Stomach (tissue), 9 donors: Measurements from ENCODE around the gene INTS1. TPM values are rescaled to one million over a fixed set of nuclear protein-coding genes. Genes with fewer than 3 reads are reported as not detected.

Experiments used
- DNase-seq, 2 donors: peaks; one replicate each; pipeline versions ENCODE4 v3.0.0 to v3.0.0-alpha.2; 2013 to 2019
- H3K27ac ChIP-seq, 5 donors: fragments of 200-600 bp in 4 of 5; sonication (generic) in 4 of 5; one replicate each; pipeline ENCODE4 v1.5.1; 2013 to 2019; ENCODE audit warnings: mild to moderate bottlenecking in 1 of 5, moderate library complexity in 1 of 5
- H3K27me3 ChIP-seq, 3 donors: fragments of 200-600 bp; sonication (generic); one replicate each; pipeline ENCODE4 v1.5.1; 2017 to 2019; ENCODE audit warnings: mixed run types in 1 of 3
- H3K36me3 ChIP-seq, 4 donors: fragments of 200-600 bp; sonication (generic); 1 replicate in 3 of 4; 2 replicates in 1 of 4; pipeline ENCODE4 v1.5.1; 2016 to 2019
- H3K4me1 ChIP-seq, 4 donors: fragments of 200-600 bp; sonication (generic); one replicate each; pipeline ENCODE4 v1.5.1; 2016 to 2019
- H3K4me3 ChIP-seq, 4 donors: fragments of 200-600 bp; sonication (generic) in 3 of 4; one replicate each; pipeline ENCODE4 v1.5.1; 2016 to 2019; ENCODE audit warnings: mild to moderate bottlenecking in 1 of 4
- H3K9me3 ChIP-seq, 4 donors: fragments of 200-600 bp; sonication (generic); one replicate each; pipeline ENCODE4 v1.5.1; 2016 to 2019
- CTCF ChIP-seq, 7 experiments: fragments of 450-650 bp in 4 of 7; fragments of 200-600 bp in 3 of 7; sonication (generic) in 3 of 7; IDR thresholded peaks; one replicate each; pipeline ENCODE4 v1.5.1; 2016 to 2019; ENCODE audit warnings: antibody characterized with exemption in 7 of 7, control low read depth in 2 of 7, mild to moderate bottlenecking in 1 of 7
- EP300 ChIP-seq: sonication (generic); formaldehyde crosslinking; IDR thresholded peaks from one replicate; pipeline ENCODE4 v1.6.1; 2017; ENCODE audit warnings: antibody characterized with exemption
- POLR2A ChIP-seq, 4 donors: fragments of 450-650 bp; IDR thresholded peaks; one replicate each; pipeline ENCODE4 v1.6.1; 2016; ENCODE audit warnings: antibody characterized with exemption in 4 of 4, control low read depth in 2 of 4, mild to moderate bottlenecking in 1 of 4, moderate library complexity in 1 of 4
- POLR2AphosphoS5 ChIP-seq, 3 donors: sonication (generic); formaldehyde crosslinking; IDR thresholded peaks; one replicate each; pipeline ENCODE4 v1.6.1; 2016; ENCODE audit warnings: antibody characterized with exemption in 3 of 3
- WGBS, 5 donors: extraction: QIAGEN DNeasy Blood & Tissue Kit in 3 of 5; methylation state at CpG; one replicate each; pipeline versions ENCODE4 v1.1.5 to v1.1.7; 2013 to 2018; 5-methylcytosine and 5-hydroxymethylcytosine counted together
- intact Hi-C: fragments of 100-400 bp; cut with DNase I; formaldehyde crosslinking; loops from one replicate; pipeline ENCODE4 v1.15.1; 2023; ENCODE audit warnings: low total_unique reads
- polyA plus RNA-seq, 3 donors: library from polyadenylated mRNA; stranded (reverse); fragments of 200-250 nt; gene quantifications; one replicate each; pipeline ENCODE4 v1.2.3, GENCODE V29; 2013
- total RNA-seq, 5 donors: library from RNA; depleted of rRNA; stranded (reverse); fragments of >200 nt; gene quantifications; one replicate each; pipeline versions ENCODE4 v1.1.0 to v1.2.3, GENCODE V29; 2014 to 2016
- donor health status: healthy with polysubstance abuse.
- donor health status: Bipolar disorder and iron deficiency.
- donor health status: healthy.

INTS1 gene
- total and polyA plus RNA-seq, 8 donors = 24.4 to 724 (median 56.2) TPM

GRCh38 chr7:1470901-1471300, 33.3 kb downstream of the INTS1 start:
- Histone ChIP-seq H3K4me3 (no peak overlapping the region), H3K36me3 (peaks cover 41 to 79% (median 73%) of the 10 kb centered on the region in 4 donors), H3K27ac (no peak overlapping the region), H3K4me1 (peaks cover 12 to 32% (median 26%) of the 10 kb centered on the region in 4 donors), H3K27me3 (no peaks in the 10 kb centered on the region), H3K9me3 (no peaks in the 10 kb centered on the region)
- 93 to 98% (median 96%) methylated on average over 21 of the region's 21 CpGs; no CpG with 5 or more reads in 1 of the 5 donors for WGBS, 5 donors
- intact Hi-C loops = loop anchor here (10.0 kb wide), 1 partner anchor 246 kb away; no protein-coding TSS in a partner anchor
- TF ChIP-seq POLR2AphosphoS5 (IDR thresholded peaks at IDR 0.05) (no peak), EP300 (no peak), CTCF (IDR thresholded peaks at IDR 0.05) (no peak), POLR2A (IDR thresholded peaks at IDR 0.05) (no peak)
- no peak for DNase-seq

GRCh38 chr7:1468643-1469298, 35.4 kb downstream of the INTS1 start:
- peaks cover 41 to 58% (median 54%) of the 10 kb centered on the region in 4 donors for H3K36me3 ChIP-seq
- TF ChIP-seq EP300 = no peak
- no peak for TF ChIP-seq POLR2A (IDR thresholded peaks at IDR 0.05)
- TF ChIP-seq CTCF (IDR thresholded peaks at IDR 0.05) = no peak
- TF ChIP-seq POLR2AphosphoS5 (IDR thresholded peaks at IDR 0.05) = no peak

GRCh38 chr7:1468203-1468602, 36.0 kb downstream of the INTS1 start:
- Histone ChIP-seq H3K27me3 (no peaks in the 10 kb centered on the region), H3K9me3 (no peaks in the 10 kb centered on the region), H3K27ac (peak overlapping the region in 1 of 5 donors; percentile 83), H3K4me1 (peaks cover 17 to 42% (median 25%) of the 10 kb centered on the region in 4 donors), H3K4me3 (no peak overlapping the region), H3K36me3 (peaks cover 37 to 52% (median 49%) of the 10 kb centered on the region in 4 donors)
- TF ChIP-seq EP300 = no peak
- TF ChIP-seq CTCF (IDR thresholded peaks at IDR 0.05) = no peak
- no peak for TF ChIP-seq POLR2AphosphoS5 (IDR thresholded peaks at IDR 0.05)
- TF ChIP-seq POLR2A (IDR thresholded peaks at IDR 0.05) = no peak
- no peak for DNase-seq
- intact Hi-C loops = no loop called here
- WGBS, 5 donors = 84 to 95% (median 92%) methylated on average over 4 to 13 of the region's 13 CpGs

More at GRCh38 chr7:1468643-1469298, 35.4 kb downstream of the INTS1 start:
- Histone ChIP-seq H3K9me3 (no peaks in the 10 kb centered on the region), H3K4me3 (no peak overlapping the region), H3K4me1 (peaks cover 12 to 38% (median 20%) of the 10 kb centered on the region in 4 donors), H3K27ac (peak overlapping the region in 1 of 5 donors; percentile 83), H3K27me3 (no peaks in the 10 kb centered on the region)
- WGBS, 5 donors = 84 to 90% (median 89%) methylated on average over 14 to 24 of the region's 24 CpGs
- intact Hi-C loops = no loop called here
- no peak for DNase-seq

GRCh38 chr7:1466524-1467271, 37.5 kb downstream of the INTS1 start:
- TF ChIP-seq EP300 (peak; percentile 37), CTCF (IDR thresholded peaks at IDR 0.05) (no peak), POLR2AphosphoS5 (IDR thresholded peaks at IDR 0.05) (peak in 1 of 3 donors; percentile 66)
- Histone ChIP-seq H3K9me3 (no peaks in the 10 kb centered on the region), H3K27me3 (no peaks in the 10 kb centered on the region), H3K4me1 (peaks cover 29 to 57% (median 38%) of the 10 kb centered on the region in 4 donors), H3K36me3 (peaks cover 22 to 37% (median 34%) of the 10 kb centered on the region in 4 donors), H3K27ac (peak overlapping the region; percentile 27 to 83 (median 77)), H3K4me3 (no peak overlapping the region)
- 27 to 49% (median 30%) methylated on average over 4 to 17 of the region's 17 CpGs for WGBS, 5 donors
- peak; percentile 72 to 93 for DNase-seq
- intact Hi-C loops = no loop called here
